Cardiac septum (tissue), 1 donor: ENCODE results near the gene KLKB1. TPM values are rescaled to one million over a fixed set of nuclear protein-coding genes. Genes with fewer than 3 reads are reported as not detected.
"Not testable (repeated sequence)": the region's sequence is repeated elsewhere in the genome, so short reads cannot be mapped to it uniquely, and the experiment has no call there.

Source experiments
- DNase-seq: peaks from one replicate; pipeline ENCODE4 v3.0.0-alpha.2; 2020; ENCODE audit warnings: low spot score
- intact Hi-C: fragments of 100-400 bp; cut with DNase I; formaldehyde crosslinking; loops from one replicate; pipeline ENCODE4 v1.14.0; 2022
- total RNA-seq: library from RNA; stranded (reverse); fragmentation: NEBNext Ultra II Directional; extraction: Animal tissue kit (Norgen Biotek cat#: 25700); gene quantifications from one replicate; pipeline ENCODE4 v1.2.1, GENCODE V29; 2021
- donor health status: DM: no; HTN: no; CAD: no.

KLKB1 gene
- total RNA-seq, 1 donor from 2014 or later, result 0.89 TPM

DNA sequence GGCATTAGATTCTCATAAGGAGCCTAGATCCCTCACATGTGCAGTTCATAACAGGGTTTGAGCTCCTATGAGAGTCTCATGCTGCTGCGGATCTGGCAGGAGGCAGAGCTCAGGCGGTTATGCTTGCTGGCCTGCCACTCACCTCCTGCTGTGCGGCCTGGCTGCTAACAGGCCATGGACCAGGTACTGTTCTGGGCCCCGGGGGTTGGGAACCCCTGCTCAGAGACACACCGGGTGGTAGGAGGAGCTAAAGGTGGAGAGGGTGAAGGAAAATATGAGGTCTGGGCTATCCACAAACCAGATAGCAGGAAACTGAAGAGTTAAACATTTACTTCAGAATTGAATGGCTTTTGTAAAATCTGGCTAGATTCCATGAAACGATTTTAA is 32.8 kb downstream of the KLKB1 start:
- no peak for DNase-seq
- intact Hi-C loops, result no loop called here

DNA sequence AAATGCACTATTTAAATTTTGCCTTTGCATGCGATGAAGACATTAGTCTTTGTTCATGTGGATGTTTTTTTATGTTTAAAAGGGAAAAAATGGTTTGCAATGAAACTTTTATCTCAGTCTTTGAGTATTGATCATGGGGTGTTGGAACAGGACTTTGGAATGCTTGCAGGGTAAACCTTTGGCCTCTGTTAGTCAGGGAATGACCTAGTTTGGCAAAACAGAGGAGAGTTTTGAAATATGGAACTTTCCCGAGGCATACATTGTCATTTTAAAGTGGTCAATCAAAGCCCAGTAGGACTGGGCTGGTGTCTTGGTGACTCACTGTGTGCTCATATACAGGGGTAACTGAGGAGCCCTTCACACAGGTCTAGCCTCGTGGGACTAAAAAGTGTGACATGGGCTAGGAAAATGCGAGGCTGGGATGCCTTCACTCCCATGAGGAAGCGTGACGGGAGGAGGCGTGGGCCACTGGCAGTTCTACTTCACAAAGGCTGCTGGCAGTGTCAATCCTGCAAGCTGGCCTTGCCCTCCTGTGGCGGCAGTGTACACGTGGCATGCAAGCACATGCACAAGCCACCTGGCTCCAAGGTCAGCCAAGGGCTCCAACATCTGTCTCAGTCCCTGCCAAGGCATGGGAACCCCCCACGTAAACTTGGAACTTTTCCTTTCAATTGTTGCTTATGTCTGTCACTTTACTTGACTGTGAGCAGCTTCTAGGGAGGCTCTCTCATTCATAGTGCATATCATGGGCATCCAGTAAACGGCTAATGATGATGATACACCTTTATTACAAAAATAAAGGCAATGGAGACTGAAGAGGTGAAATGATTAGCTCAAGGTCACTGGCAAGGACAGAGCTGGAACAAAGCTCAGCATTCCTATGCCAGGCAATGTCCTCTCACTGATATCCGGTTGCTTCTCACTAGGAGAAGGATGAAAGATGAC is 33.5 kb downstream of the KLKB1 start:
- DNase-seq, result no peak
- intact Hi-C loops, result no loop called here

GRCh38 chr4:186264660-186265059 is 37.4 kb downstream of the KLKB1 start:
- intact Hi-C loops, result no loop called here
- no peak for DNase-seq

- DNase-seq, intact Hi-C loops: not testable (repeated sequence)
These were observed 37.9 kb downstream of the KLKB1 start for GRCh38 chr4:186265250-186265649.

- DNase-seq, result no peak
- intact Hi-C loops, result no loop called here
These were observed 38.7 kb downstream of the KLKB1 start, which contains the start of gene F11 for GRCh38 chr4:186265683-186266652. Gene F11, plus strand, starts transcription at chr4:186266189. Its CDS starts 948 bp downstream, at chr4:186267137.

DNA sequence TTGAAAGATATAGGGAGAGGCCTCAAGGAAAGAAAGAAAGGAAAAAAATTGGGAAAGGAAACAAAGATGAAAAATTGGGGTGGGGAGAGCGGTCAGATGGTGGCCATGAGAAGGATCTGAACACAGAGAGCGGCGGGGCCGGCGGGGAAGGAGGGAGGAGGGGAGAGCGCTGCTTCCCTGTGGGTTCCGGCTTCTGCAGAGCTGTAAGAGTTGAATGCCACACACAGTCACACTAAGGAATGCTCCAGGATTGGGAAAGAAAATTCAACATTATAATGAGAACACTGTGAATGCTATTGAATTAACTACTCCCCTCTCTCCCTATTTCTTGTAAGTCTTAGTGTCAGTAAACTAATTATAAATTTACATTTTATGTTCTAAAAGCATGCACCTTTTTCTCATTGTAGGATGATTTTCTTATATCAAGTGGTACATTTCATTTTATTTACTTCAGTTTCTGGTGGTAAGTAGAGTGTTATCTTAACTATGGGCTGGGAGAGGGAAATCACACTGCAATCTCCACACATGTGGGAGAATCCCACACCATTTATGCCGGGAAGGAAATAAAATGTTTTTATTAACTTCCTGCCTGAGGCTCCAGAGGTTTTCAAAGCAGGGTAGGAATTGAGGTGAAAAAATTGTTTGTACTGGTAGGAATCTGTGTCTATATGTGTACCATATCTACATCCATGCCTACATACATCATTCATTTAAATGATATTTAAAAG is 39.6 kb downstream of the KLKB1 start:
- intact Hi-C loops, result no loop called here

DNA sequence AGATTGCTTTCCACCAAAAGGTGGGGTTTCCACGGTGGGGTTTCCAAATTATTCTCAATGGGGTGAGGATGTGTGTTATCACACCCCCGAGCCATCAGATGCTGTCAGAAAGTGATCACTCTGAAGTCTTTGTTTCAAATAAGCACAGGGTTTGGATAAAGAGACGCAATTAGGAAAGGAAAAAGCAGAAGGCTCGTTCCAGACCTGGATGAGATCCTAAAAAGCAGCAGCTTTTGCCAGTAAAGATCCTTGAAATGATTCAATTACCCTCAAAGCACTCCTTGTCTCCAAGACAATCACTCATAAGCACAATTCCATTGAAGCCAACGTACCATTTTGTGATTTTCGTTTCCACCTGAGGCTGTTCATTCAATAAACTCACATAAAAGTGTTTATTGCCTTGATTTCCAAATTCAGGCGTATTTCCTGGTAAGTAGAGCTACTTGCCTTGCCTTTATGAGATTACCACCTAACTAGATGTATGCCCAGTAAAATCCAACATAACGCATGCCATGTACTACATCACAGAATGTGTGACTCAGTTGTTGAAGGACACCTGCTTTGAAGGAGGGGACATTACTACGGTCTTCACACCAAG is 43.9 kb downstream of the KLKB1 start:
- intact Hi-C loops, result no loop called here
- no peak for DNase-seq

More for the DNA sequence above, 39.6 kb downstream of the KLKB1 start:
- DNase-seq, result no peak

DNA sequence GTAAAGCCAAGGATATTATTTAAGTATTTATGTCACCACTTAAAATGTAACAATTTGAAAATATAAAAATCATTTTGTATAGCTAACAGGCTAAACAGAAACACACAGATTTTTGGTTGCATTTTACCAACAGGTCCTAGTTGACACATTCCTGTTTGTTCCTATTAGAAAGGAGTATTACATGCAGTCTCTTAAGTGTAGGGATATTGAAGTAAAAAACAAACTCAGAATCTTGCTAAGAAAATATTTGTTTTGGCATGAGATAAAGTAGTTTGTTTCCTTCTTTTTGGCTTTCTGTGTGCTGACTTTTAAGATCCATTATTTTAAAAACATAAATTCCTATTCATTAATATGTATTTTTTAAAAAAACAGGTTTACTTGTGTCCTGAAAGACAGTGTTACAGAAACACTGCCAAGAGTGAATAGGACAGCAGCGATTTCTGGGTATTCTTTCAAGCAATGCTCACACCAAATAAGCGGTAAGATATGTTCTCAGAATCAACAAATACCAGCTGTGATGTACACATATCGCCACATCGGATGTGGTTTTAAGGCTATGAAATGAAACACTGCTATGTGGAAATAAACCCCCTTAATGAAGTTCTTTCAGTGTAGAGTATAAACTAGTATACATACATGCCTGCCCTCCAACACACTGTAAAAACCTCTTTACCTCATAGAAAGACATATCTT is 45.5 kb downstream of the KLKB1 start:
- intact Hi-C loops, result no loop called here
- no peak for DNase-seq

- DNase-seq, intact Hi-C loops: not testable (repeated sequence)
These were observed 46.1 kb downstream of the KLKB1 start for GRCh38 chr4:186273392-186273789.

- no peak for DNase-seq
- intact Hi-C loops, result no loop called here
These were observed 56.0 kb downstream of the KLKB1 start for GRCh38 chr4:186283311-186283710.

DNA sequence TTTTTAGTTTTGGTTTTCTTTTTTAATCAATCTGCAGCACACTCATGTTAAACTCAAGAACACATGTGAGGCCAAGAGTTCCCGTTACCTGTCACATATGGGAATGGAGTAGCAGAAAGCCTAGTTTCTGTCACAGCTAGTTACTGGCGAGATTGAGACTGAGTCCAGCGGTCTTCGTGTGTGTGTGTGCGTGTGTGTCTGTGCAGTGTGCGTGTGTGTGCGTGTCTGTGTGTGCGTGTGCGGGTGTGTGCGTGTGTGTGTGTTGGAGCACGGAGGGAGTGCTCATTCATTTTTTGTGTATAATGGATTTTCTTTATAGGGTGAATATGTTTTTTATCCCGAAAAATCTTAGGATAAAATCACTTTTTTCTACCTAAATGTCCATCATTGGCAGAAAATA is 57.8 kb downstream of the KLKB1 start:
- intact Hi-C loops, result no loop called here
- DNase-seq, result no peak

DNA sequence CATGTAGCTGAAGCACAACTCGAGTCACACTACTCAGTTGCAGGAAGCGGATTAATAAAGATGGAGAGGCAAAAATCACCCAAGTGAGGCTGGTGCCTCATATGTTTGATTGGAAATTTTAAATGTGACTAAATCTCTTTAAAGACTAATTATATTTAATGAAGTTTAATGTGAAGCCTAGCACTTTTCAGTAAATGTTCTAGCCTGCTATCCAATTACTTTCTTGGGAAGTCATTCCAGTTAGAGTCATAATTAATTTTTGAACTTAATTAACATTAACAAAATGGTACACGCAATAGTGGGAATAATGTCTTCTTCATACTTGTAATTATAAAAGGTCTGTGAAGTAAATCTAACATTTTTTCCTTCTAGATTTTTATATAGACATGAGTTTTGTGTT is 59.3 kb downstream of the KLKB1 start:
- intact Hi-C loops, result no loop called here
- no peak for DNase-seq

DNA sequence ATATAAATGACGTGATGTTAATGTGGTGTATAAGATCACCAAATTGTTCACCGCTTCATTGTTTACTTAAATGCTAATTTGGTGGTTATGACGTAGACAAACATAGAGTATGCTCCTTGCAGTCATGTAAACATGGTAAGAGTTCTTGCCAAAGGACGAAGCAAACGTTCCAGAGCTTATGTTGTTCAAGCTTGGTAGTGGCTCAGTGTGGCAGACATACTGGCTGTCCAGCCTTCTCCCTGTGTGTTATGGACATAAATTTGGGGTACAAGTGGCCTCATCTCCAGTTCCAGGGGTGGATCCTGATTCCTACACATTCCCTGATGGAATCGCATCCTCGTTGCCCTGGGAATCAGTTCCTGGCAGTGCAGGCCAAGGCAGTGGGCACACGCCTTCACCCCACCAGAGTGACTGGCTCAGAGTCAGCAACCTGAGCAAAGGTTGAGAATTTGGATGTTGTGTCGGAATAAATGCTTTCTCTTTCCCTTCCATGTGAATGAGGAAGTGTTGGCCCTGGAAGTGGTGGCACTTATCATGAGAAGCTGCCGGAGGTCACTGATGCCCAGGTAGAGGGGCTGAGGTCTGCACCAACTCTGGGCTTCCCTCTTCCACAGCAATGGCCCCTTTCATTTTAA is 64.1 kb downstream of the KLKB1 start:
- intact Hi-C loops, result no loop called here
- no peak for DNase-seq

DNA sequence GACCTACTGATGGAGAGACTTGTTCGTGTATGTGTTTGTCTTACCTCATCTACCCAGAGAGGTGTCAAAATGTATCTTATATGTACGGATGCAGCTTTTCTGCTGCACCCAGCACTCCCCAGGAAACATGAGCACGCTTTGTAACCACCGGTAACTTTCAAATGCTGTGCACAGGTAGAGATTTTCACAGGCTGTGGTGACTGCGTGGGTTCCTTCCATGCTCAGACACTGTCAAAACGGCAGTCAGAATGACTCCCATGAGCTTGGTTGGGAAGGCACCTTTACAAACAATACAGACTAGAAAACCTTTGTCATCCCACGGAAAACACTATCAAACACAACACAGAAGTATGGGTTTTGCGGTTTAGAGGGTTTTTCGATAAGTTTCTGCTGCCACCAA is 66.9 kb downstream of the KLKB1 start:
- DNase-seq, result no peak
- intact Hi-C loops, result no loop called here

DNA sequence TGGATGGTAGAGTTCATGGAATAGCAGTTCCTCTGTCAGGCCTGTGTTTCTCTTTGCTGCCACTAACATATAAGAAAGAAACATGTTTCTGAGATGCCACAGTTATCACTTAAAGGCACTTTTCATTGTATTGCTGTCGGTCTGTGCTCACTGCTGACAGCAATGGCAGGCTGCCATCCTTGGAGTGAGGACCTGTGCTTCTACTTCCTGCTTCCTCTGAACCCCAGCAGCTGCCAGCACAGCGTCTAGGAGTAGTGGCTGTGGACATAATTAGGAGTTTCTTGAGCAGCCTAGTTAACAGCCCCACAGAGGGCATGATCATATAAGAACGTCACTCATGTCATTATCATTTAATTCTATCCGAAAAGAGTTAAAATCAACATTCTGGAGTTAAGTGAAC is 69.2 kb downstream of the KLKB1 start:
- intact Hi-C loops, result loop anchor here (2.0 kb wide), 1 partner anchor 290 kb away; no protein-coding TSS in a partner anchor

DNA sequence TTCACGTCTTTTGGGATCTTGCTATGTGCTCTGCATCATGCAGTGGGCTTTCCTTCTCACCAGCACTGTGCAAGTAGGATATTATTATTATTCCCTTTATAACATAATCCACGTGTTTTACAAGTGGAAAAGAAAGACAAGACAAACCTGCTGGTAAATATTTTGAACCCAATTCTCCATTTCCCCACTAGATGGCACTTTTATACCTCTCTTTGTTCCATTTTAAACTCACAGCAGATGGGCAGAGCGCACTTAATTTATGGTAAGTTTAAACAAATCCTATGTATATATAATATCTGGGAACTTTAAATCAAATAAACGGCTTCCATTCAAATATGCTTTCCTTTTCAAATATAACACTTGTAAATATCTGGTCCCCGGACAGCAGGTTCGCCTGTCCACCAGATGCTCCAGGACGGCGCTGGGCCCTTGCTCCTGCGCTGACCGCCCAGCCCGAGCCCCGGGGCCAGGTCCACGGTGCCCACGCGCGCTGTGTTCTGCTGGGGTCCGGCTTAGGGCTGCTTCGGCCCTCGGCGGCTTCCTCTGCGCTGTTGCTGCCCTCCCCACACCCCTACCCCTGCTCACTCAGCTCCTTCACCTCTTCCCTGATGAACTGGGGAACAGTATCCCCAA is 69.8 kb downstream of the KLKB1 start:
- intact Hi-C loops, result loop anchor here (2.0 kb wide), 1 partner anchor 290 kb away; no protein-coding TSS in a partner anchor

More for the DNA sequence above, 69.2 kb downstream of the KLKB1 start:
- no peak for DNase-seq

DNA sequence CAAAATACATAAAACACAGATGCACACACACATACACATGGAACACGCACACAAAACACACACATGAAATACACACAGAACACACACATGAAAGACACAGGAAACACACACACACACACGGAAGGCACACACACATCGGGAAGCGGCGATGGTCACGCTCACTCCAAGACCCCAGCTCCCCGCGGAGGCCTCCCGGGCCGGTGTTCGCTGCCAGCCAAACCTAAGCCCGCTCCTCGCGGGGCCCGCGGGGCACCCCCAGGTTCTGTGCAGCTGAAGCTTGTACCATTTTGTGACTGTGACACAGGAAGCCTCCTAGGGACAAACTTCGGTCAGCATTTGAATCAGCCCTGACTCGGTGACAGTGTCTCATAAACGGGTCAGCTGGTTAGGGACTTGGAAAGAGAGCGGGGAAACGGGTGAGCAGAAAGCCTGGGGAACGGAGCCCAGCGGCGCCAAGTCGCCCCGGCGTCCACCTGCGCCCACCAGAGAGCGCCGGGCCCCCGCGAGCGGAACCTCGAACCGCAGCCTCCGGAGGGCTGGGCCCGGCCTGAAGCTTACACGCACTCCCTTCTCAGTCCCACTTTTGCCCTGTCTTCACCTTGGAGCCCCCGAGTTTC is 70.8 kb downstream of the KLKB1 start:
- intact Hi-C loops, result no loop called here
- no peak for DNase-seq

More for the DNA sequence above, 69.8 kb downstream of the KLKB1 start:
- no peak for DNase-seq
